GM18505 (cell line): ENCODE measurements around the gene FN1.

Source experiments
- ATAC-seq: cut with Tn5 transposase; IDR thresholded peaks from one replicate; pipeline ENCODE4 v1.9.1; 2021; ENCODE audit not compliant: unreplicated experiment
- POLR2A ChIP-seq: IDR thresholded peaks from 4 replicates; pipeline ENCODE4 v1.6.1; 2011; ENCODE audit warnings: borderline replicate concordance; ENCODE audit not compliant: insufficient read depth, insufficient read length; ENCODE audit errors: extremely low read depth

FN1 gene

DNA sequence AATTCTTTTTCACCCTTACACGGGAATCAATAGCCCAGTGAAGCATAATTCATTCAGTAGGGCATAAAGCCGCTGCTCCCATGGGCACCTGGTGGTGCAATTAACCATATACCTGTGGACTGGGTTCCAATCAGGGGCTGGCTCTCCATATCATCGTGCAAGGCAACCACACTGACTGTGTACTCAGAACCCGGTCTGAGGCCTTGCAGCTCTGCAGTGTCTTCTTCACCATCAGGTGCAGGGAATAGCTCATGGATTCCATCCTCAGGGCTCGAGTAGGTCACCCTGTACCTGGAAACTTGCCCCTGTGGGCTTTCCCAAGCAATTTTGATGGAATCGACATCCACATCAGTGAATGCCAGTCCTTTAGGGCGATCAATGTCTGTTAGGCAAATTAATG is 55.2 kb downstream of the FN1 start:
- no peak for TF ChIP-seq POLR2A
- ATAC-seq = no peak

DNA sequence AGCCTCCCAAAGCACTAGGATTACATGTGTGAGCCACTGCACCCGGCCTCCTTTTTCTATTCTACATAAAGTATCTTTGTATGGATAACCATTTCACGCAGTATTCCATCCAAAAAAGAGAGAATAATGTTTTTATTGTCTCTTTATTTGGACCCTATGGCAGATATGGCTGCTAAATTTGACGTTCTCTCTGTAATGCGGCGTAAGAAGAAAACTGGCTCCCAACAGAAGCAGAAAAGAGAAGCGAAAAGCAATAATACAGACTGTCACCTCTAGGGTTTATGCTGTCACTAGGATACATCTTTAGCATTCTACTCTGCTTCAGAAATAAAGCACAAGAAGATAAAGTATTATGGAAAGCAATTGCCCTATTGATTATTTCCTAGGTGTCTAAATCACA is 55.9 kb downstream of the FN1 start:
- no peak for TF ChIP-seq POLR2A
- no peak for ATAC-seq

DNA sequence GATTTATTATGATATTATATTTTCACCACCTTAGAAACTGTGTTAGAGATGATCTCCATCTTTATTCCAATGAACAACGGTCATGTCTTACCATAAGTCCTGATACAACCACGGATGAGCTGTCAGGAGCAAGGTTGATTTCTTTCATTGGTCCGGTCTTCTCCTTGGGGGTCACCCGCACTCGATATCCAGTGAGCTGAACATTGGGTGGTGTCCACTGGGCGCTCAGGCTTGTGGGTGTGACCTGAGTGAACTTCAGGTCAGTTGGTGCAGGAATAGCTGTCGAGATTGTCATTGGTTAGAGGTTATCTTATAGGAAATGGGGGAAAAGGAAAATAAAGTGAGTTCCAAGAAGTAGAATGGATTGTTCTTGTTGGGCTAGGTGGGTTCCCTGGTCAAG is 56.8 kb downstream of the FN1 start:
- no peak for TF ChIP-seq POLR2A
- ATAC-seq = no peak

DNA sequence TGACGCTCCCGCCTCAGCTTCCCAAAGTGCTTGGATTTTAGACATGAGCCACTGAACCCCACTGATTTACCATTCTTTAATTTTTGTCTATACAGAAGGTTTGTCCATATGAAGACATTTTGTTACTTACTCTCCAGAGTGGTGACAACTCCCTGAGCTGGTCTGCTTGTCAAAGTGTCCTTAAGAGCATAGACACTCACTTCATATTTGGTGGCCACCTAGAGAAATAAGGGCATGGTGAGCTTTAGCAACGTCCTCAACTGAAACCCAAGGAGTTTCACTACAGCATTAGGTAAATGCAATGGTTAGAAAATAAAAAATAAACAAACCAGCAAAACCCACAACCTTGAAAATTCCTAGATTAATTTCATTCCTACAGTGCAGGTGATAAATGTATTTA is 57.8 kb downstream of the FN1 start:
- ATAC-seq = no peak
- no peak for TF ChIP-seq POLR2A

DNA sequence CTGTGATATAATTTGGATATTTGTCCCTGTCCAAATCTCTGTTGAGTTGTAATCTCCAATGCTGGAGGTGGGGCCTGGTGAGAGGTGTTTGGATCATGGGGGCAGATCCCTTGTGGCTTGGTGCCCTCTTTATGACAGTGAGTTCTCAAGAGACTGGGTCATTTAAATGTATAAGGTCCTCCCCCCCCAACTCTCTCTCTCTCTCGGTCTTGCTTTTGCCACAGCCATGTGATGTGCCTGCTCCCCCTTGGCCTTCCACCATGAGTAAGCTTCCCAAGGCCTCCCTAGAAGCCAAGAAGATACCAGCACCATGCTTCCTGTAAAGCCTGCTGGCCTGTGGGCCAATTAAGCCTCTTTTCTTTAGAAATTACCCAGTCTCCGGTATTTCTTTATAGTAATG is 58.6 kb downstream of the FN1 start:
- no peak for ATAC-seq
- TF ChIP-seq POLR2A = no peak

DNA sequence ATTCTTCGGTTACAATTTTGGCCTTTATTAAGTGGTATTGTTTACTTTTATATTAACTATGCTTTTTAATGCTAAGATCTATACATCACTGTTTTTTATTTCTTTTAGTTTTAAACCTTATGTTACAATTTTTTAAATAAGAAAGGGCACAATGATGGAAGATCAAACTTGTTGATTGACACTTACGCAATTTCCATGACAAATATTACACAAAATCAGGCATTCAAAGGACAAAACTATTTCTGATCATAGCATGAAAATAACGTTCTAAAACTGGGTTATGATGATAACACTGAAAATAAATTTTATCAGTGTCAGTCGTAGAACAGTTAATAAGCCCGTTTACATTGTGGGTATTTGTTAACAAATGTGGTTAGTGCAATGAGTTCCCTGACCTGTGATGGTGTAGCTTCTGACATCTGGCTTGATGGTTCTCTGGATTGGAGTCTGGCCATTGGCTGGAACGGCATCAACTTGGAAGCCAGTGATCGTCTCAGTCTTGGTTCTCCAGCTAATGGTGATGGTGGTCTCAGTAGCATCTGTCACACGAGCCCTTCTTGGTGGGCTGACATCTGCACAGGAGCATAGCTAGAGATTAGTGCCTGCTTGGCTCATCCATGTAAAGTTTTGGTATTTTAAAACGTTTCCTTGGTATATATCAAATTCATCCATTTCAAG is 59.6 kb downstream of the FN1 start:
- TF ChIP-seq POLR2A = no peak
- no peak for ATAC-seq

DNA sequence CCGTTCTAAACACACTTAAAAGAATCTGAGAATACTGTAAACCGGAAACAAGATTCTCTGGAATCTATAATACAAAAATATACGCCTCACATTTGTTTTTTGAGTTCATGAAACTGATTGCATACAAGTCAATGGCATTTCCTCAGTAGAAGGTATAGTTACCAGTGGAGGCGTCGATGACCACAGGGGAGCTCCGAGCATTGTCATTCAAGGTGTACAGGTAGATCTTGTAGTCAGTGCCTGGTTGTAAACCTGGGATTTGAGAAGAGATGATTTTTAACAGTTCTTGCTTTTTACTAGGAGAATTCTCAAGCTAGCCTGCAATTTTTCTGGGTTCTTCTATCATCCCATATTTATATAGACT is 60.4 kb downstream of the FN1 start:
- ATAC-seq = no peak

DNA sequence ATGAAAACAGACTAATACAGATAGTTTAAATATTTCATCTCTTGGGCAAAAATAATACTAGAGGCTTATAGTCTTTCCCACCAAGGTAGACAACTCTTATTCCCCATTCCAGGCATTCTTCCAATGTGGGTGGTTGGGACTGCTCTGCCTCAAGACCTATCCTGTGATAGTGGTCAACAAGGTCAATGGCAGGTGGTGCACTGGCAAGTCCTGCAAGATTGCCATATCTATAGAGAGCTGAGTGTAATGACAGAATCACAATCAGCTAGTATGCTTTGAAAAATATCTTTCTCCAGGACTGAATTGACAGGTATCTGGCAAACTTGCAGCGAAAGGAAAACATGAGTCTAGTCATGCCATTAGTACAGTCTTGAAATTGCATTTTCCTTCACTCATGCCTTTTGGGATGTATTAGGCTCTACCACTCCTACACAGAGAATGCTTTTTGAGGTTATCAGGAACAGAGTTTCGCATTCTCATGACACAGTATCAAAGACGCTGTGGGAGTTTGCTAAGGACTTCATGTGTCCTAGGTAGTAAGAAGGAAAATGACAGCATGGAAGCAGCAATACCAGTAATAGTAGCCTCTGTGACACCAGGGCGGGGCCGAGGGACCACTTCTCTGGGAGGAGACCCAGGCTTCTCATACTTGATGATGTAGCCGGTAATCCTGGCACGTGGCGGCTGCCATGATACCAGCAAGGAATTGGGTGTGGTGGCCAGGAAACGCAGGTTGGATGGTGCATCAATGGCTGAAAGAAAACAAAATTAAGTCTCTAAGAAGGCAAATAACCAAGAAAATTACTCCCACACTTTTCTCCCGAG is 61.0 kb downstream of the FN1 start:
- no peak for ATAC-seq

More for the DNA sequence above, 60.4 kb downstream of the FN1 start:
- TF ChIP-seq POLR2A = no peak

DNA sequence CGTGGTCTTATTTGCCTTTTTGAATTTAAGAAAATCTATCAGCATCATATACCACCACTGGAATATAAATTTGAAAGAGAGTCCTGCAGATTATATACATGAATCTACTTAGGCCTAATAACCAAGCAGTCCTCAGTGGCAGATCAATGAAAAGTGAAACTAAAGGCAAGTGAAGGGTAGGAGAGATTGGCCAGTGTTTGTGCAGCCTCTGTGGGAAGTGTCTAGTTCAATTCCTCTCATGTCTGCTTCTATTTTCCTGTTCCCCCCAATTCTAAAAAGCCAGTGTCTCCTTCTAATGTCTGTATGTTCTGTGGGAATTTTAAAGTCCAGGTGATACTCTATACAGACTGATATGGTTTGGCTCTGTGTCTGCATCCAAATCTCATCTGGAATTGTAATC is 61.9 kb downstream of the FN1 start:
- no peak for TF ChIP-seq POLR2A
- ATAC-seq = no peak

More for the DNA sequence above, 61.0 kb downstream of the FN1 start:
- no peak for TF ChIP-seq POLR2A

DNA sequence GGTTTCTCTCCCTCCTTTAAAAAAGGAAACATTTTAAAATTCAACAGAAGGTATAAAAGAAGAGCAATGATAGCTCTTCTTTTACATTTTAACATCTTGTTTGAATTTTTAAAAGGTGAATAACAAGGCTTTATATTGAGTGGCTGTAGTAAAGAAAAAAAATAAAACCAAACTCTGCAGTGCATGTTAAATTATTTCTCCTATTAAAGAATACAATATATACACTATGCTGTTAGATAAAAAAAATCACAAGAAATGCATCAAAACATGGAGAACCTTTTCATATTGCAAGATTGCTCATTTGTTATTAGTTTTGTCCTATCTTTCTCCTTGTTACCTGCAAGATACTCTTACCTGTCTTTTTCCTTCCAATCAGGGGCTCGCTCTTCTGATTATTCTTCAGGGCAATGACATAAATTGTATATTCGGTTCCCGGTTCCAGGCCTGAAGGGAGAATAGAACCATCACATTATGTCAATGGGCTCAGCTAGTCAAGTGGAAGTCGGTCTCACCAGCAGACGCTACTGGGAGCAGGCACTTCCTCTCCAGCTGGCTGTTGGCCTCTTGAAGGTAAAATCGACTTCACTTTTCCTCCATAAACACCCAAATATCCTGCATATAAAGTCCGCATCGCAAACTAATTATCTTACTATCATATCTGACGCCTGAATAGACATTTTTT is 62.8 kb downstream of the FN1 start:
- no peak for TF ChIP-seq POLR2A

DNA sequence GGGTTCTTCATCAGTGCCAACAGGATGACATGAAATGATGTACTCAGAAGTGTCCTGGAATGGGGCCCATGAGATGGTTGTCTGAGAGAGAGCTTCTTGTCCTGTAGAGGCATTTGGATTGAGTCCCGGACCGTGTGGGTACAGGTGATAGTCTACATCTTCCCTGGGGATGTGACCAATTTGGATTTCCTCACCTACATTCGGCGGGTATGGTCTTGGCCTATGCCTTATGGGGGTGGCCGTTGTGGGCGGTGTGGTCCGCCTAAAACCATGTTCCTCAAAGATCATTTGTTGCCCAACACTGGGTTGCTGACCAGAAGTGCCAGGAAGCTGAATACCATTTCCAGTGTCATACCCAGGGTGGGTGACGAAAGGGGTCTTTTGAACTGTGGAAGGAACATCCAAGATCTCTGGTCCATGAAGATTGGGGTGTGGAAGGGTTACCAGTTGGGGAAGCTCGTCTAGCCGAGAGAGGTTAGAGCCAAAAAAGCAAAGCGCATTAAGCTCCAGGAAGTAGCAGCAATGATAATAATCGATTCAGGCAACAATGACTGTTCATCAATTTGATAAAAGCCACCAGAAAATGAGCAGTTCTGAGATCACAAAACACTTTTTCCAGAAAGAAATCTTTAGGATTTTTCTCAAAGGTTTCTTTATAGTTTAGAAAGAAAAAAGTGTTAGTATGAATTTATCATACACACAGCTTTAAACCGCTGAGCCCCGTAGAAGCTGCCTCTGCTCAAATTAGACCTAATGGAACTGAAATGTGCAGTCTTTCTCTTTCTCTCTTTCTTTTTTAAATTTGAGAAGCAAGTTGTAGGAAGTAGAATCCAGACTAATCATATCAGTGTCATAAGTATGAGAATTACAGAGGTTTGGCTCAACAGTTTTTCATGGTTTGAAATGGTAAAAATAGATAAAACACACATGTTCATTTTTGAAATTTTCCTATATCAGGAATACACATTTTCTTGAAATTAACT is 63.7 kb downstream of the FN1 start:
- ATAC-seq = no peak
- no peak for TF ChIP-seq POLR2A

More for the DNA sequence above, 62.8 kb downstream of the FN1 start:
- no peak for ATAC-seq

DNA sequence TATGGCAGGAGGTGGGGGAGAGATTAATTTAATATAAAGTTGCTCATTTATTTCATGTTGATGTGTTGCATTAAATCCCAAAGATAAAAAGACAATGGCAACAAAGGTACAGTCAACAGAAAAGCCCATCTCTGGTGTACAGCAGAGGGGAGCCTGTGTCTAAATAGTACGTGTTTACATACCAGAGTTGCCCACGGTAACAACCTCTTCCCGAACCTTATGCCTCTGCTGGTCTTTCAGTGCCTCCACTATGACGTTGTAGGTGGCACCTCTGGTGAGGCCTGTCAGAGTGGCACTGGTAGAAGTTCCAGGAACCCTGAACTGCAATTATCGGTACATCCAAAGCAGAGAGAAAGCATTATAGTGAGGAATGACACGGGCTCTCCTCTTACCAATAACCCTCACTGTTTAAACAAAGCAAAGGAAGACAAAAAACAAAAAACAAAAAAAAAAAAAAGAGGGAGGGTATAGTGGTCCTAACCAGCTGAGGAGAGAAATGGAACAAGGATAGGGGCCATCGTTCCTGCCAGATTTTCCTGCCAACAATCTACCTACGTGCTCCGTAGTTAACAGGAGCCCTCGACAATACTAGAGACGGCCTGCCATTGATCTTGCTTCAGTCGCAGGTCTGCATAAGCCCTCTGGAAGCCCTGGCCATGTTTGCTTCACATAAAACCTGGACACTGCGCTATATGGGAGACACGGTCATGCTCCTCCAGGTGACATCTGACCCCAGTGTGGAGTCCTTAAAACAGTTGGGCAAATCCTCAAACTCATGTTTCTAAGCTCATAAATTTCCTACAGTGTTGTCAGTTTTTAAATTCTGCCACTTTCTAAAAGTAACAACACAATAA is 65.5 kb downstream of the FN1 start:
- TF ChIP-seq POLR2A = no peak
- no peak for ATAC-seq
